ENCODE data around the gene SLC17A2. TPM values are rescaled to one million over a fixed set of nuclear protein-coding genes. Genes with fewer than 3 reads are reported as not detected.
A peak's percentile ranks its signal among the peaks of the same experiment; 100 is the strongest.

The SLC17A2 gene
- total and polyA plus RNA-seq, 2 donors (not counting 1 experiment from before 2014, with no cell fraction given): not detected

DNA sequence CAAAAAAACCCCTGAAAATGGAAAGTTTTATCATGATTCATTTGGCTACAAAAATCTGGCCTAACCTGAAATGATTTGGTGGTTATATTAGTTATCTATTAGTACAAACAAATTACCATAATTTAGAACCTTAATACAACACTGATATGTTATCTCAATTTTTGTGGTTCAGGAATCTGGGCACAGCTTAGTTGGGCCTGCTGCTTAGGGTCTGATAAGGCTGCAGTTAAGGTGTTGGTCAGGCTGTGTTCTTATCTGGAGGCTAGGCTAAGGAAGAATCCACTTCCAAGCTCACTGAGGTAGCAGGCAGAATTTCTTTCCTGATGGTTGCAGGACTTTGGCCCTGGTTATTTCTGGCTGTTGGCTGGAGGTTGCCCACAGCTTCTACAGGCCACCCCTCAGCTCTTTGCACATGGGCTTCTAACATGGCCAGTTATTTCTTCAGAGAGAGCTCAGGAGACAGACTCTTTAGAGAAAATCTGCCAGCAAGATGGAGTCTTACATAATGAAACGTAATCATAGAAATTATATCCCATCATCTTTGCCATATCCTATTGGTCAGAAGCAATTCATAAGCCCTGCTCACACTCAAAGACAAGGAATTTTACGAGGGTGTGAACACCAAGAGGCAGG lies 43.5 kb upstream of the SLC17A2 start:
- Histone ChIP-seq H3K27ac (ENCODE audit: low read length in 2 of 2) (peak overlapping the region in 1 of 2 donors; percentile 27), H3K9me3 (ENCODE audit: control extremely low read depth in 1 of 3, control insufficient read depth in 2 of 3, insufficient read depth in 1 of 3, low read length in 2 of 3) (no peaks in the 10 kb centered on the region), H3K27me3 (replicated peaks in 1 of 4; ENCODE audit: control extremely low read depth in 1 of 4, control insufficient read depth in 3 of 4, insufficient read depth in 4 of 4, low read length in 3 of 4) (no peaks in the 10 kb centered on the region), H3K4me1 (ENCODE audit: control insufficient read depth in 2 of 2, insufficient read depth in 2 of 2, low read length in 2 of 2) (peaks cover 6 to 27% of the 10 kb centered on the region in 2 donors), H4K20me1 (ENCODE audit: control insufficient read depth, insufficient read depth, low read length, poor library complexity, severe bottlenecking) (peaks cover 72% of the 10 kb centered on the region), H3K4me2 (replicated peaks; ENCODE audit: low read depth, low read length, poor library complexity, severe bottlenecking) (peak overlapping the region; percentile 32), H2AFZ (ENCODE audit: insufficient read depth, low read depth, low read length, poor library complexity, severe bottlenecking) (no peak overlapping the region), H3K9ac (ENCODE audit: low read length) (no peak overlapping the region), H3K4me3 (ENCODE audit: control extremely low read depth in 1 of 5, extremely low read depth in 1 of 5, insufficient read depth in 1 of 5, low read depth in 2 of 5, low read length in 4 of 5) (no peak overlapping the region), H3K79me2 (ENCODE audit: control insufficient read depth, insufficient read depth, low read length) (peaks cover 63% of the 10 kb centered on the region), H3K36me3 (replicated peaks in 1 of 2; ENCODE audit: control extremely low read depth in 1 of 2, control insufficient read depth in 1 of 2, extremely low read depth in 1 of 2, insufficient read depth in 2 of 2, low read length in 1 of 2) (peaks cover 38 to 98% of the 10 kb centered on the region in 2 experiments)
- ATAC-seq (ENCODE audit: low read depth) (no peak), DNase-seq (no peak)
- Mint-ChIP-seq H3K27me3 (no peaks in the 10 kb centered on the region), H3K4me1 (peaks cover 70% of the 10 kb centered on the region), H3K27ac (peak overlapping the region; percentile 75), H3K9me3 (ENCODE audit: insufficient read depth) (no peaks in the 10 kb centered on the region), H3K4me3 (peak overlapping the region; percentile 56)
- WGBS (ENCODE audit: insufficient coverage): 80% methylated on average over 1 of the region's 2 CpGs
- TF ChIP-seq, protein P1, sequence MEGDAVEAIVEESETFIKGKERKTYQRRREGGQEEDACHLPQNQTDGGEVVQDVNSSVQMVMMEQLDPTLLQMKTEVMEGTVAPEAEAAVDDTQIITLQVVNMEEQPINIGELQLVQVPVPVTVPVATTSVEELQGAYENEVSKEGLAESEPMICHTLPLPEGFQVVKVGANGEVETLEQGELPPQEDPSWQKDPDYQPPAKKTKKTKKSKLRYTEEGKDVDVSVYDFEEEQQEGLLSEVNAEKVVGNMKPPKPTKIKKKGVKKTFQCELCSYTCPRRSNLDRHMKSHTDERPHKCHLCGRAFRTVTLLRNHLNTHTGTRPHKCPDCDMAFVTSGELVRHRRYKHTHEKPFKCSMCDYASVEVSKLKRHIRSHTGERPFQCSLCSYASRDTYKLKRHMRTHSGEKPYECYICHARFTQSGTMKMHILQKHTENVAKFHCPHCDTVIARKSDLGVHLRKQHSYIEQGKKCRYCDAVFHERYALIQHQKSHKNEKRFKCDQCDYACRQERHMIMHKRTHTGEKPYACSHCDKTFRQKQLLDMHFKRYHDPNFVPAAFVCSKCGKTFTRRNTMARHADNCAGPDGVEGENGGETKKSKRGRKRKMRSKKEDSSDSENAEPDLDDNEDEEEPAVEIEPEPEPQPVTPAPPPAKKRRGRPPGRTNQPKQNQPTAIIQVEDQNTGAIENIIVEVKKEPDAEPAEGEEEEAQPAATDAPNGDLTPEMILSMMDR (IDR thresholded peaks at IDR 0.05): no peak
- TF ChIP-seq EZH2 (IDR thresholded peaks at IDR 0.05; ENCODE audit: borderline replicate concordance, insufficient read depth, low read depth, low read length, poor library complexity, severe bottlenecking): no peak
- ChIA-PET CTCF (interaction anchor here (1.1 to 4.1 kb wide), 3 partner anchors 9 to 254 kb away, joined by 3 to 17 read pairs (median 3); no protein-coding TSS in a partner anchor), POLR2A (no interaction called here)
- intact Hi-C loops (cut with micrococcal nuclease): no loop called here

DNA sequence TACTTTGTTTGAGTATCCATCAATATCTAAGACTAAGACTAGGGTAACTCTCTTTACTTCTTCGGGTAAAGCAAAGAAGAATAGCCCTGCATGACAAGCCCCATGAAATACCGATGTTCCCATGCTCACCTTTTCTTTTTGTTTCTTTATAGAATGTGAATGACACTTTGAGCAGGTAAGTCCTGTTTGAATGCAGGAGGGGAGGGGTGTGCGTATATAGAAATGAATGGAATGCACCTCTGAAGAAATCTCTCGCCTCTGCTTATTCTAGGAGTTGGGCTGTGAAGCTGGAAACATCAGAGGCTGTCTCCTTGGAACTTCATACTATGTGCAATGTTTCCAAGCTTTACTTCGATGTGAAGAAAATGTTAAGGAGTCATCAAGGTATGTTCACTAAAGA lies 42.4 kb upstream of the SLC17A2 start:
- Histone ChIP-seq H3K27me3 (replicated peaks in 1 of 4; ENCODE audit: control extremely low read depth in 1 of 4, control insufficient read depth in 3 of 4, insufficient read depth in 4 of 4, low read length in 3 of 4) (no peaks in the 10 kb centered on the region), H3K4me2 (replicated peaks; ENCODE audit: low read depth, low read length, poor library complexity, severe bottlenecking) (no peak overlapping the region), H3K36me3 (replicated peaks in 1 of 2; ENCODE audit: control extremely low read depth in 1 of 2, control insufficient read depth in 1 of 2, extremely low read depth in 1 of 2, insufficient read depth in 2 of 2, low read length in 1 of 2) (peaks cover 43 to 98% of the 10 kb centered on the region in 2 experiments), H3K27ac (ENCODE audit: low read length in 2 of 2) (peak overlapping the region in 1 of 2 donors; percentile 14), H3K79me2 (ENCODE audit: control insufficient read depth, insufficient read depth, low read length) (peaks cover 67% of the 10 kb centered on the region), H3K4me3 (ENCODE audit: control extremely low read depth in 1 of 5, extremely low read depth in 1 of 5, insufficient read depth in 1 of 5, low read depth in 2 of 5, low read length in 4 of 5) (no peak overlapping the region), H3K9ac (ENCODE audit: low read length) (no peak overlapping the region), H4K20me1 (ENCODE audit: control insufficient read depth, insufficient read depth, low read length, poor library complexity, severe bottlenecking) (peaks cover 80% of the 10 kb centered on the region), H3K4me1 (ENCODE audit: control insufficient read depth in 2 of 2, insufficient read depth in 2 of 2, low read length in 2 of 2) (peaks cover 16 to 36% of the 10 kb centered on the region in 2 donors), H2AFZ (ENCODE audit: insufficient read depth, low read depth, low read length, poor library complexity, severe bottlenecking) (no peak overlapping the region), H3K9me3 (ENCODE audit: control extremely low read depth in 1 of 3, control insufficient read depth in 2 of 3, insufficient read depth in 1 of 3, low read length in 2 of 3) (no peaks in the 10 kb centered on the region)
- intact Hi-C loops (cut with micrococcal nuclease): no loop called here
- POLR2A ChIA-PET: no interaction called here
- CTCF ChIA-PET: interaction anchor here (1.0 to 4.1 kb wide), 3 partner anchors 20 to 253 kb away, joined by 3 to 17 read pairs (median 3); no protein-coding TSS in a partner anchor
- 100% methylated on average over 2 of the region's 5 CpGs for WGBS (ENCODE audit: insufficient coverage)
- H3K4me3 Mint-ChIP-seq: no peak overlapping the region
- DNase-seq: no peak
- peaks cover 81% of the 10 kb centered on the region for H3K4me1 Mint-ChIP-seq
- no peaks in the 10 kb centered on the region for H3K27me3 Mint-ChIP-seq
- TF ChIP-seq, protein P1 (IDR thresholded peaks at IDR 0.05): no peak
- TF ChIP-seq EZH2 (IDR thresholded peaks at IDR 0.05; ENCODE audit: borderline replicate concordance, insufficient read depth, low read depth, low read length, poor library complexity, severe bottlenecking): no peak
- no peak for ATAC-seq (ENCODE audit: low read depth)
- peak overlapping the region; percentile 37 for H3K27ac Mint-ChIP-seq
- no peaks in the 10 kb centered on the region for H3K9me3 Mint-ChIP-seq (ENCODE audit: insufficient read depth)
